Posterior vena cava (tissue), 2 donors: ENCODE measurements around the gene CDK9. TPM values are rescaled to one million over a fixed set of nuclear protein-coding genes. Genes with fewer than 3 reads are reported as not detected.
A peak's percentile ranks its signal among the peaks of the same experiment; 100 is the strongest.
"Not testable (repeated sequence)": the region's sequence is repeated elsewhere in the genome, so short reads cannot be mapped to it uniquely, and the experiment has no call there.

Source experiments
- DNase-seq: peaks from one replicate; pipeline ENCODE4 v3.0.0-alpha.2; 2020; ENCODE audit warnings: low spot score
- intact Hi-C, 2 donors: fragments of 100-400 bp; cut with DNase I; formaldehyde crosslinking; loops; one replicate each; pipeline versions ENCODE4 v1.14.1 to v1.14.2; 2022 to 2023
- total RNA-seq, 2 donors: library from RNA; stranded (reverse); fragmentation: NEBNext Ultra II Directional; extraction: Animal tissue kit (Norgen Biotek cat#: 25700); gene quantifications; one replicate each; pipeline ENCODE4 v1.2.1, GENCODE V29; 2021
- donor health status: DM: yes; HTN: yes; CAD: no.
- donor health status: DM: yes; HTN: yes; CAD: no.

Gene CDK9
- total RNA-seq, 2 donors from 2014 or later = 56.5 to 71.0 TPM

- intact Hi-C loops = no loop called here
- DNase-seq = no peak
Observed at GRCh38 chr9:127777368-127777980, 8.4 kb upstream of the CDK9 start.

- intact Hi-C loops = no loop called here
Observed at GRCh38 chr9:127778280-127779135, 7.3 kb upstream of the CDK9 start, which contains the start of gene SH2D3C. SH2D3C (minus strand) TSS chr9:127778666; CDS start chr9:127778627, 39 bp downstream.

DNA sequence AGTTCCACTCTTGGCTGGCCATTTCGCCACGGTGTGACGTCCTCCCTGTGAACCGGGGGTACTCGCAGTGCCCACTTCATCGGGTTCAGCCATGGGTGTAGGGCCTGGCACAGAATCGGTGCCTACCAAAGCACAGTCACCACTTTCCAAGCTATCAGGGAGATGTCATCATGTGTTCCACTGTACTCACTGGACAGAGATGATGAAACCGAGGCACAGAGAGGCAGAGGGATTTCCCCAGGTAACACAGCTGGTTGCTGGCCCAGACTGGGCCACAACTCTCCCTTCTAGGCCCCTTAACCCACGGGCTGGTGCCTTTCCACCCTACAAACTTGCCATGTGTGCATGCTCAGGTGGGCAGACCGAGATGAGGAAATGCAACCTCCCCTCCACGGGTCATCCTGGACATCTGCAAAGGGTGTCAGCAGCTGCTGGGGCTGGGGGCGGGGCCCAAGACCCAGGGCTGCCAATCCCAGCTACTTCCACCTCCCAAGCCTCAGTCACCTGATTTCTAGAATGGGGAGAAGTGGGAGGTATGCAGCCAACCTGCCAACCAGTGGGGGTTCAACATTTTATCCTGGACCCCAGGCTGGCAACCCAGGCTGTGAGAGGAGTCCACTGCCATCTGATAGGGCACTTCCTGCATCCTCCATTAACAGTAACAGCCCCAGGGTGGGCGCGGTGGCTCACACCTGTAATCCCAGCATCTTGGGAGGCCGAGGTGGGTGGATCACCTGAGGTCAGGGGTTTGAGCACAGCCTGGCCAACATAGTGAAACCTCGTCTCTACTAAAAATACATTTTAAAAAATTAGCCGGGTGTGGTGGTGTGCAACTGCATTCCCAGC is 6.5 kb upstream of the CDK9 start:
- intact Hi-C loops = no loop called here
- no peak for DNase-seq

More at GRCh38 chr9:127778280-127779135, 7.3 kb upstream of the CDK9 start, which contains the start of gene SH2D3C:
- DNase-seq = no peak

DNA sequence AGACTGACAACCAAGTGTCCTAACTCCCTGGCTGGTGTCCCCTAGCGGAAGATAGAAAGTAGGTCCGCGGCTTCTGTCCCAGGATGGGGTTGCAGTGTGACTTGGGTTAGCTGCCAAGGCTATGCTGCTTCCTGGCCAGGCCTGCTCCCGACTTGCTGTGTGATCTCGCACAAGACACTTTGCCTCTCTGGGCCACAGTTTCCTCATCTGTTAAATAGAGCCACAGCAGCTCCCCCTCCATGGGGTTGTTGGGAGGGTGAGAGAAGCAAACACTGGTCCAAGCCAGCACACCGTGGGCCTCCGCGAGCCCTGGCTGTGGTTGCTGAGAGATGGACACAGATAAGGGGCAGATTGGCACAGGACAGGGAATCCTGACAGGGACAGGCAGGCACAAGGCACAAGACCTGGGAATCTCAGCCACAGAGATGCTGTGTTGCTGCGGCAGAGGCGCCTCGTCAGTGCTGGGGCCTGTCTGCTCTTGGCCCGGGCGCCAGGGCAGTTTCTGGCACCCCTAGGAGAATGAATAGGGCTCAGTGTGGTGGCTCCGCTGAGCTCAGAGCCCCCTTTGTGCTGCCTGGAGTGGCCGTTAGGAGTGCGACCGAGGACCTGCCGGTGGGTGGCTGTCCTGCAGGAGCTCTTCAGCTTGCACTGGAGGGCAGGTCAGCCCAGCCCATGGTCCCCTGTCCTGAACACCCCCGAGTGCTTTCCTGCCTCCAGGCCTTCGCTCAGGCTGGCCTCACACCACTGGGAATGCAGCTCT is 5.5 kb upstream of the CDK9 start:
- no peak for DNase-seq
- intact Hi-C loops = loop anchor here (5.0 to 10.0 kb wide), 3 partner anchors 43 to 188 kb away; partner anchors contain the start of genes TOR2A (in 2 of the 2) and ST6GALNAC4 (in 1 of the 2)

GRCh38 chr9:127780909-127781308 is 4.9 kb upstream of the CDK9 start:
- DNase-seq = not testable (repeated sequence)
- intact Hi-C loops = loop anchor here (5.0 to 10.0 kb wide), 3 partner anchors 44 to 189 kb away; partner anchors contain the start of genes TOR2A (in 2 of the 2) and ST6GALNAC4 (in 1 of the 2)

GRCh38 chr9:127781806-127782205 is 4.0 kb upstream of the CDK9 start:
- intact Hi-C loops = loop anchor here (5.0 to 10.0 kb wide), 3 partner anchors 45 to 190 kb away; partner anchors contain the start of genes TOR2A (in 2 of the 2) and ST6GALNAC4 (in 1 of the 2)
- no peak for DNase-seq

DNA sequence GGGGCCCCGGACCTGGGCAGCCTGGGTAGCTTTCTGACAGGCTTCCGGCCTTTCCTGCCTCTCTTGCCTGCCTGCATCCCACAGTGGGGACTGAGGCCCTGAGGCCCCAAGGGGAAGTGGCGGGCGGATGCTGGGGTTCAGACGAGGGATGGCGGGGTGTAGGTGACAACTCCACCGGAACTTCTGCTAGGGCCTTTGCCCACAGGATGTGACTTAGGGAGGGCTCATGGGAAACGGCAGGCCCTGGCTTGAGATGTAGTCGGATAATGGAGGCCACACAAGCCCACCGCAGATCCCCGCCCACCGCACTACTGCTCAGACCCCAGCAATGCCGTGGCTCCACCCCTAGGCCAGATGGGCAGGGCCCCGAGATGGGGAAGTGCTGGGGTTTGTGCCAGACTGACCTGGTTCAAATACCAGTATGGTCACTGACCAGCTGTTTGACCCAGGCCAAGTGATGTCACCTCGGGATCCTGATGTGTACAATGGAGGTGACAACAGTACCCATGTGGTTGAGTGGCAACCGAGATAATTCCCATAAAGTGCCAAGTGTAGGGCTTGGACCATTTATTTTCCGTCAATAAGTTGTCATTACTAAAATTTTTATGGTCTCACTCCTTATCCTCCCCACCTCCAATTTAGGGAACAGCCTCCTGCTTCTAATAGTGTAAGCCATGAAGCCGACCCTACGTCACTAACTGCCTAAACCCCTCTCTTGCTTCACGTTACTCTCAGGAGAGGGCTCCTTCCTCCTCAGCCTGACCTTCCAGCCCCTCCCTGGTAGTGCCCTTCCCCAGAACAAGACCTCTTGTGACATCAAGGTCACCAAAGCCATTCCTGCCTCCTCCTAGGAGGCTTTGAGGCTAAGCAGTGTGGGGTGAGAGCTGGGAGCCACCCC is 2.5 kb upstream of the CDK9 start:
- intact Hi-C loops = loop anchor here (5.0 to 10.0 kb wide), 3 partner anchors 46 to 191 kb away; partner anchors contain the start of genes TOR2A (in 2 of the 2) and ST6GALNAC4 (in 1 of the 2)
- DNase-seq = peak; percentile 90

DNA sequence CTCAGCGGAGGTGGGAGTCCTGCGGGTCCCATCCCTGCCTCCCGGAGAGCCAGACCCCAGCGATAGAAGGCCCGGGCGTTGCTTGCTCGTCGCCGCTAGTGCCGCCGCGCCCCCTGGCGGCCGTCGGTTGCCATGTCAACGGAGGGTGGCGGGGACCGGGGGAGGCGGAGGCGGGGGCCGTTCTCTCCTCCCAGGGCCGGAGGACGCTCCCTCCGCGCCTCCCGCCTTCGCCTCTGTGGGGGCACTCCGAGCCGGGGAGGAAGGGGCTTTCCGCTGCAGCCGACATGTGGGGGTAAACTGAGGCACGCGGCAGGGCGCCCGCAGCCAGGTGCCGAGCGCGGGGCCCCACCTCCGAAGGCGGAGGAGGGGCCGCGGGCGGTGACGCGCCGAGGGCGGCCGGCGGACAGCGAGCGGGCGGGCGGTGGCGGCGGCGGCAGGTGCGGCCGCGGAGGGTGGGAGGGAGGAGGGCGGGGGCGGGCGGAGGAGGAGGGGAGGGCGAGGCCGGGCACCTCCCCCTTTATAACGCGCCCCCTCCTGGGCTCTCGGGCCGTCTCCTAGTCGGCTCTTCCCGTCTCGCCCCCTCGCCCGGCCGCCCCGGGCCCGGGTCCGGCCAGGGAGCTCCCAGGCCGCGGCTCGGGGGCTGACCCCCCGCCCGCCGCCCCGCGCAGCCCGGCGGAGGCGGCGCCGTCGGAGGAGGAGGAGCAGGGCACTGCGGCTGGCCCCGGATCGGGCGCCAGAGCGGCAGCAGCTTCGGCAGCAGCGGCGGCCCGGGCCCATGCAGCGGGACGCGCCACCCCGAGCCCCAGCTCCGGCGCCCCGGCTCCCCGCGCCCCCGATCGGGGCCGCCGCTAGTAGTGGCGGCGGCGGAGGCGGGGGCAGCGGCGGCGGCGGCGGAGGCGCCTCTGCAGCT is 556 bp upstream of the CDK9 start:
- DNase-seq = peak; percentile 96
- intact Hi-C loops = loop anchor here (5.0 to 10.0 kb wide), 2 partner anchors 87 to 130 kb away; partner anchors contain the start of gene ST6GALNAC4 (in 1 of the 2)

DNA sequence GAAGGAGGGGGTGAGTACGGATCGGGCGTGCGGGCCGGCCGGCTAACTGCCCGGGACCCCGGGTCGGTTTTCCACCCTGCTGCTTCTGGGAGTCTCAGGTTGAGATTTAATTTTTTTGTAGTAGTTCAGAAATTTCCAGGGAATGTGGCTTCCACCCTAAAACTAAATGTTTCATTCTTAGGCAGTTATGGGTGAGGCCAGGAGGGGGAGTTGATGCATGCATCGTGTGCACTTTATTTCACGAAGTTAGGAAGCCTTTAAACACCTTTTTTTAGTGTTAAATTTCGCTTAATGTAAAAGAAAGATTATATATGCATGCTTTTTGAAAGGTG is 905 bp downstream of the CDK9 start:
- intact Hi-C loops = loop anchor here (5.0 to 10.0 kb wide), 2 partner anchors 86 to 128 kb away; partner anchors contain the start of gene ST6GALNAC4 (in 1 of the 2)
- no peak for DNase-seq

- no peak for DNase-seq
- intact Hi-C loops = loop anchor here (5.0 to 10.0 kb wide), 2 partner anchors 84 to 126 kb away; partner anchors contain the start of gene ST6GALNAC4 (in 1 of the 2)
Observed at GRCh38 chr9:127788337-127789011, 2.6 kb downstream of the CDK9 start.

DNA sequence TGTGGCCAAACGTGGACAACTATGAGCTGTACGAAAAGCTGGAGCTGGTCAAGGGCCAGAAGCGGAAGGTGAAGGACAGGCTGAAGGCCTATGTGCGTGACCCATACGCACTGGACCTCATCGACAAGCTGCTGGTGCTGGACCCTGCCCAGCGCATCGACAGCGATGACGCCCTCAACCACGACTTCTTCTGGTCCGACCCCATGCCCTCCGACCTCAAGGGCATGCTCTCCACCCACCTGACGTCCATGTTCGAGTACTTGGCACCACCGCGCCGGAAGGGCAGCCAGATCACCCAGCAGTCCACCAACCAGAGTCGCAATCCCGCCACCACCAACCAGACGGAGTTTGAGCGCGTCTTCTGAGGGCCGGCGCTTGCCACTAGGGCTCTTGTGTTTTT is 3.3 kb downstream of the CDK9 start:
- intact Hi-C loops = loop anchor here (5.0 to 10.0 kb wide), 2 partner anchors 83 to 126 kb away; partner anchors contain the start of gene ST6GALNAC4 (in 1 of the 2)
- DNase-seq = no peak

DNA sequence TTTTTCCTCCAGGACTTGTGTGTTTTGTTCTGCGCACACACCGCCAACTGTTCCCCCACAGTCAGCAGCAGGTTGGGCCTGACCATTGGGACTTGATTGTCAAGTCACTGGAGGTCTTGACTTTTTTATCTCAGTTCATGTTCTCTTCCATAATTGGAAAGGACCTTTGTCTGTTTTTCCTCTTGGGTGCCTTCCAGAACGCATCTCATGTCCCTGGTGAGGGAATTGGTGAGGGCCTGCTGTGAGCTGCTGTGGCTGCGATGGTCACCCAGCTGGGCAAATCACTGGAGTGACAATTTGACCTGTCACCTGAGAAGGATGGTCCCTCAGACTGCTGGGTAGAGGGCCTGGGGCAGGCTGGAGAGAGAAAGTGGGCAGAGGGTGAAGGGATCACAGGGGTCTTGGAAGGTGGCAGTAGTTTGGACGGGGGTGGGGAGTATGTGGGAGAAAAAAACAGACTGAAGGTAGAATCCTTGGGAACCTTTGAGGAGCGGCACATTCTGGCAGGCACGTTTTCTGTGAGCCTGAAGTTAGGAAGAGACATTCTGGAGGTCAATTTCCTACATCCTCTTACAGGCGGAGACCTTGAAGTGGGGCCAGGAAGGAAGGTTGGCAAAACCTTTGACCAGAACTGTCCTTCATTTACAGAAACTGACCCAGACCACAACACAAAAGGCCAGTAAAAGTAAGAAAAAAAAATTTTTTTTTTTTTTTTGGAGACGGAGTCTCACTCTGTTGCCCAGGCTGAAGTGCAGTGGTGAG is 4.4 kb downstream of the CDK9 start:
- intact Hi-C loops = no loop called here
- DNase-seq = no peak

GRCh38 chr9:127791085-127791484 is 5.3 kb downstream of the CDK9 start:
- intact Hi-C loops = no loop called here
- DNase-seq = no peak

DNA sequence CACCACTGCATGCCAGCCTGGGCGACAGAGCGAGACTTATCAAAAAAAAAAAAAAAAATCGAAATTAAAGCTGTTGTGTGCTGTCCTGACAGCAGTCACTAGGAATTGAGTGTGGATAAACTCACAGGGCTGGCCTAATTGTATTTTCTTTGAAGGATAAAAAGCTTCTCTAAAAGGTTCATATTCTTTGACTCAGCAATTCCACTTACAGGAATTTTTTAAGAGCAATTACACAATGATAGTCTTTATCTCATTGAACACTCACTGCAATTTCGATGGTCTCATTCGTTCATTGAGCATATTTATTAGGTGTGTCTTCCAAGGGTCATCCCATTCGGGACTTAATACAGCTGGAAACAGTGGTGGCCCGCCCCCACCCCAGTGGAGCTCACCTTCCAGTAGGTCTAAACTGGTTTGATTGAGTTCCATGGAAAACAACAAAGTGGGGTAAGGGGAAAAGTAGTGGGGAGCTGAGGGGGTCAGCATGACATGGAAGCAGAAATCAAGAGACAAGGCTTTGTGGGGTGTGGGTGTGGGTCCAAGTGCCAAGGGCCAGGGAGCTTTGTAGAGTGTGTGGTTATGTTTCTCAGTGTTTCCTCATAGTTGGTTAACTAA is 6.7 kb downstream of the CDK9 start:
- DNase-seq = no peak
- intact Hi-C loops = no loop called here
